Liver (tissue), 9 donors: ENCODE results near the gene HRH1. TPM values are rescaled to one million over a fixed set of nuclear protein-coding genes. Genes with fewer than 3 reads are reported as not detected.

Source experiments
- DNase-seq: peaks from one replicate; pipeline ENCODE4 v3.0.0-alpha.2; 2017; ENCODE audit warnings: low spot score
- H3K27ac ChIP-seq, 2 donors: one replicate each; pipeline ENCODE4 v1.7.0; 2013; ENCODE audit warnings: inconsistent platforms in 2 of 2, low read length in 2 of 2, control low read depth in 1 of 2, low read depth in 1 of 2, mild to moderate bottlenecking in 1 of 2
- H3K27me3 ChIP-seq, 4 donors: one replicate each; pipeline versions ENCODE4 v1.6.1 to v1.7.0; 2013; ENCODE audit warnings: low read length in 3 of 4, inconsistent platforms in 1 of 4, mild to moderate bottlenecking in 1 of 4, moderate library complexity in 1 of 4; ENCODE audit not compliant: control insufficient read depth in 4 of 4, insufficient read depth in 4 of 4
- H3K36me3 ChIP-seq, 4 donors: one replicate each; pipeline versions ENCODE4 v1.6.1 to v1.7.0; 2013; ENCODE audit warnings: low read length in 3 of 4, mild to moderate bottlenecking in 3 of 4, low read depth in 1 of 4, moderate library complexity in 1 of 4; ENCODE audit not compliant: control insufficient read depth in 4 of 4, insufficient read depth in 3 of 4
- H3K4me1 ChIP-seq, 4 donors: one replicate each; pipeline versions ENCODE4 v1.6.1 to v1.7.0; 2013; ENCODE audit warnings: low read length in 3 of 4, mild to moderate bottlenecking in 3 of 4, moderate library complexity in 1 of 4; ENCODE audit not compliant: control insufficient read depth in 4 of 4, insufficient read depth in 4 of 4
- H3K4me3 ChIP-seq, 3 donors: one replicate each; pipeline versions ENCODE4 v1.6.1 to v1.7.0; 2013; ENCODE audit warnings: low read length in 3 of 3, control low read depth in 1 of 3, low read depth in 1 of 3, mild to moderate bottlenecking in 1 of 3
- H3K9ac ChIP-seq, 2 donors: one replicate each; pipeline ENCODE4 v1.7.0; 2013; ENCODE audit warnings: low read length in 2 of 2, mild to moderate bottlenecking in 2 of 2, moderate library complexity in 2 of 2, control low read depth in 1 of 2, low read depth in 1 of 2
- H3K9me3 ChIP-seq, 4 donors: one replicate each; pipeline versions ENCODE4 v1.6.1 to v1.7.0; 2013; ENCODE audit warnings: low read length in 3 of 4; ENCODE audit not compliant: control insufficient read depth in 4 of 4
- EGR1 ChIP-seq, 2 donors: IDR thresholded peaks; 2 replicates each; pipeline ENCODE4 v1.6.1; 2016 to 2018; ENCODE audit warnings: antibody characterized with exemption in 2 of 2, low read depth in 2 of 2
- FOXA1 ChIP-seq: IDR thresholded peaks from 2 replicates; pipeline ENCODE4 v1.6.1; 2016; ENCODE audit warnings: antibody characterized with exemption
- FOXA2 ChIP-seq: IDR thresholded peaks from 2 replicates; pipeline ENCODE4 v1.6.1; 2016; ENCODE audit warnings: antibody characterized with exemption
- GABPA ChIP-seq, 2 donors: IDR thresholded peaks in 1 of 2; conservative IDR thresholded peaks in 1 of 2; 2 replicates each; pipeline ENCODE4 v1.6.1; 2016; ENCODE audit warnings: antibody characterized with exemption in 2 of 2, mild to moderate bottlenecking in 1 of 2, moderate library complexity in 1 of 2
- HNF4A ChIP-seq, 2 donors: conservative IDR thresholded peaks; 2 replicates each; pipeline ENCODE4 v1.6.1; 2016; ENCODE audit warnings: antibody characterized with exemption in 2 of 2, mild to moderate bottlenecking in 2 of 2
- HNF4G ChIP-seq: IDR thresholded peaks from 2 replicates; pipeline ENCODE4 v1.6.1; 2016; ENCODE audit warnings: antibody characterized with exemption
- JUND ChIP-seq, 2 donors: IDR thresholded peaks; 2 replicates each; pipeline ENCODE4 v1.6.1; 2016; ENCODE audit warnings: antibody characterized with exemption in 2 of 2
- NR2F2 ChIP-seq: IDR thresholded peaks from 2 replicates; pipeline ENCODE4 v1.6.1; 2016; ENCODE audit warnings: antibody characterized with exemption
- RAD21 ChIP-seq, 2 donors: IDR thresholded peaks; 2 replicates each; pipeline ENCODE4 v1.6.1; 2016; ENCODE audit warnings: antibody characterized with exemption in 2 of 2, mild to moderate bottlenecking in 2 of 2
- RXRA ChIP-seq, 2 donors: IDR thresholded peaks; 2 replicates each; pipeline ENCODE4 v1.6.1; 2017 to 2018; ENCODE audit warnings: antibody characterized with exemption in 2 of 2, mild to moderate bottlenecking in 1 of 2
- SP1 ChIP-seq: IDR thresholded peaks from 2 replicates; pipeline ENCODE4 v1.6.1; 2018; ENCODE audit warnings: antibody characterized with exemption, mild to moderate bottlenecking
- TAF1 ChIP-seq: conservative IDR thresholded peaks from 2 replicates; pipeline ENCODE4 v1.6.1; 2016; ENCODE audit warnings: antibody characterized with exemption, mild to moderate bottlenecking
- YY1 ChIP-seq: IDR thresholded peaks from 2 replicates; pipeline ENCODE4 v1.6.1; 2016; ENCODE audit warnings: antibody characterized with exemption, mild to moderate bottlenecking
- WGBS: extraction: QIAGEN DNeasy Blood & Tissue Kit; methylation state at CpG from one replicate; pipeline ENCODE4 v1.1.7; 2013; 5-methylcytosine and 5-hydroxymethylcytosine counted together
- polyA plus RNA-seq, 2 donors: library from polyadenylated mRNA; stranded (reverse) in 1 of 2; unstranded in 1 of 2; fragments of 200-250 nt in 1 of 2; fragments of >200 nt in 1 of 2; fragmentation: Nextera tagmentation in 1 of 2; extraction: Ambion mirVana in 1 of 2; gene quantifications; one replicate each; pipeline versions ENCODE4 v1.2.1 to v1.2.3, GENCODE V29; 2013 to 2015
- total RNA-seq, 2 donors: library from RNA; depleted of rRNA; stranded (reverse); fragments of >200 nt; gene quantifications; one replicate each; pipeline ENCODE4 v1.2.3, GENCODE V29; 2014
- TF ChIP-seq, protein P1 (sequence below): IDR thresholded peaks from 2 replicates; pipeline ENCODE4 v1.6.1; 2016; ENCODE audit warnings: antibody characterized with exemption, mild to moderate bottlenecking
- TF ChIP-seq, protein P2 (sequence below): IDR thresholded peaks from 2 replicates; pipeline ENCODE4 v1.6.1; 2016; ENCODE audit warnings: antibody characterized with exemption
- TF ChIP-seq, protein P3 (sequence below): IDR thresholded peaks from 2 replicates; pipeline ENCODE4 v1.6.1; 2016; ENCODE audit warnings: antibody characterized with exemption
- TF ChIP-seq, protein P4 (sequence below): IDR thresholded peaks from 2 replicates; pipeline ENCODE4 v1.6.1; 2016; ENCODE audit warnings: antibody characterized with exemption
- donor health status: healthy.
- donor health status: healthy.
- donor health status: healthy.
- donor health status: healthy.
- donor health status: healthy.

HRH1 gene
- total and polyA plus RNA-seq, 4 donors, result 0.07 to 1.3 (median 0.31) TPM

DNA sequence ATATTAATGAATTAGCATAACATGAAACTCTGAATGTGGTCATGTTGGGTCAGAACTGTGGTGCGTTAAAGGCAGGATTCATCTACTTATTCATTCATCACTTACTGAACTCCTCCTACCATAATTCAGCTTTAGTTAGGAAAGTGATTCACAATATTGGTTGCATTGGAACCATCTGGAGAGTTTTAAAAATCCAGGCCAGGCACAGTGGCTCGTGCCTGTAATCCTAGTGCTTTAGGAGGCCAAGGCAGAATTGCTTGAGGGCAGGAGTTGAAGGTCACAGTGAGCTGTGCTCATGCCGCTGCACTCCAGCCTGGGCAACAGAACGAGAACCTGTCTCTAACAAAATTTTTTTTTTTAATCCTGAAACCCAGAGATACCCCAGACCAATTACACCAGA is 73.7 kb downstream of the HRH1 start:
- Histone ChIP-seq H3K27ac (no peak overlapping the region), H3K4me3 (no peak overlapping the region), H3K9me3 (no peaks in the 10 kb centered on the region), H3K9ac (no peak overlapping the region), H3K27me3 (peaks cover 0 to 2% (median 0%) of the 10 kb centered on the region in 4 donors), H3K4me1 (no peaks in the 10 kb centered on the region), H3K36me3 (no peaks in the 10 kb centered on the region)
- no peak for TF ChIP-seq HNF4G
- TF ChIP-seq, protein P1, sequence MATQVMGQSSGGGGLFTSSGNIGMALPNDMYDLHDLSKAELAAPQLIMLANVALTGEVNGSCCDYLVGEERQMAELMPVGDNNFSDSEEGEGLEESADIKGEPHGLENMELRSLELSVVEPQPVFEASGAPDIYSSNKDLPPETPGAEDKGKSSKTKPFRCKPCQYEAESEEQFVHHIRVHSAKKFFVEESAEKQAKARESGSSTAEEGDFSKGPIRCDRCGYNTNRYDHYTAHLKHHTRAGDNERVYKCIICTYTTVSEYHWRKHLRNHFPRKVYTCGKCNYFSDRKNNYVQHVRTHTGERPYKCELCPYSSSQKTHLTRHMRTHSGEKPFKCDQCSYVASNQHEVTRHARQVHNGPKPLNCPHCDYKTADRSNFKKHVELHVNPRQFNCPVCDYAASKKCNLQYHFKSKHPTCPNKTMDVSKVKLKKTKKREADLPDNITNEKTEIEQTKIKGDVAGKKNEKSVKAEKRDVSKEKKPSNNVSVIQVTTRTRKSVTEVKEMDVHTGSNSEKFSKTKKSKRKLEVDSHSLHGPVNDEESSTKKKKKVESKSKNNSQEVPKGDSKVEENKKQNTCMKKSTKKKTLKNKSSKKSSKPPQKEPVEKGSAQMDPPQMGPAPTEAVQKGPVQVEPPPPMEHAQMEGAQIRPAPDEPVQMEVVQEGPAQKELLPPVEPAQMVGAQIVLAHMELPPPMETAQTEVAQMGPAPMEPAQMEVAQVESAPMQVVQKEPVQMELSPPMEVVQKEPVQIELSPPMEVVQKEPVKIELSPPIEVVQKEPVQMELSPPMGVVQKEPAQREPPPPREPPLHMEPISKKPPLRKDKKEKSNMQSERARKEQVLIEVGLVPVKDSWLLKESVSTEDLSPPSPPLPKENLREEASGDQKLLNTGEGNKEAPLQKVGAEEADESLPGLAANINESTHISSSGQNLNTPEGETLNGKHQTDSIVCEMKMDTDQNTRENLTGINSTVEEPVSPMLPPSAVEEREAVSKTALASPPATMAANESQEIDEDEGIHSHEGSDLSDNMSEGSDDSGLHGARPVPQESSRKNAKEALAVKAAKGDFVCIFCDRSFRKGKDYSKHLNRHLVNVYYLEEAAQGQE, result no peak
- TF ChIP-seq TAF1, result no peak
- no peak for TF ChIP-seq SP1
- TF ChIP-seq FOXA2, result no peak
- TF ChIP-seq, protein P2, sequence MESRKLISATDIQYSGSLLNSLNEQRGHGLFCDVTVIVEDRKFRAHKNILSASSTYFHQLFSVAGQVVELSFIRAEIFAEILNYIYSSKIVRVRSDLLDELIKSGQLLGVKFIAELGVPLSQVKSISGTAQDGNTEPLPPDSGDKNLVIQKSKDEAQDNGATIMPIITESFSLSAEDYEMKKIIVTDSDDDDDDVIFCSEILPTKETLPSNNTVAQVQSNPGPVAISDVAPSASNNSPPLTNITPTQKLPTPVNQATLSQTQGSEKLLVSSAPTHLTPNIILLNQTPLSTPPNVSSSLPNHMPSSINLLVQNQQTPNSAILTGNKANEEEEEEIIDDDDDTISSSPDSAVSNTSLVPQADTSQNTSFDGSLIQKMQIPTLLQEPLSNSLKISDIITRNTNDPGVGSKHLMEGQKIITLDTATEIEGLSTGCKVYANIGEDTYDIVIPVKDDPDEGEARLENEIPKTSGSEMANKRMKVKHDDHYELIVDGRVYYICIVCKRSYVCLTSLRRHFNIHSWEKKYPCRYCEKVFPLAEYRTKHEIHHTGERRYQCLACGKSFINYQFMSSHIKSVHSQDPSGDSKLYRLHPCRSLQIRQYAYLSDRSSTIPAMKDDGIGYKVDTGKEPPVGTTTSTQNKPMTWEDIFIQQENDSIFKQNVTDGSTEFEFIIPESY, result no peak
- TF ChIP-seq HNF4A (conservative IDR thresholded peaks at IDR 0.05), result no peak
- TF ChIP-seq EGR1 (IDR thresholded peaks at IDR 0.05; ENCODE audit: low read depth in 2 of 2), result no peak
- no peak for TF ChIP-seq RXRA (IDR thresholded peaks at IDR 0.05)
- TF ChIP-seq YY1, result no peak
- no peak for TF ChIP-seq GABPA (IDR thresholded peaks at IDR 0.05 in 1 of 2, conservative IDR thresholded peaks at IDR 0.05 in 1 of 2)
- TF ChIP-seq RAD21 (IDR thresholded peaks at IDR 0.05), result no peak
- TF ChIP-seq, protein P3, sequence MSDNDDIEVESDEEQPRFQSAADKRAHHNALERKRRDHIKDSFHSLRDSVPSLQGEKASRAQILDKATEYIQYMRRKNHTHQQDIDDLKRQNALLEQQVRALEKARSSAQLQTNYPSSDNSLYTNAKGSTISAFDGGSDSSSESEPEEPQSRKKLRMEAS, result no peak
- TF ChIP-seq, protein P4, sequence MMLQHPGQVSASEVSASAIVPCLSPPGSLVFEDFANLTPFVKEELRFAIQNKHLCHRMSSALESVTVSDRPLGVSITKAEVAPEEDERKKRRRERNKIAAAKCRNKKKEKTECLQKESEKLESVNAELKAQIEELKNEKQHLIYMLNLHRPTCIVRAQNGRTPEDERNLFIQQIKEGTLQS, result no peak
- no peak for DNase-seq
- 81% methylated on average over 4 of the region's 4 CpGs for WGBS

DNA sequence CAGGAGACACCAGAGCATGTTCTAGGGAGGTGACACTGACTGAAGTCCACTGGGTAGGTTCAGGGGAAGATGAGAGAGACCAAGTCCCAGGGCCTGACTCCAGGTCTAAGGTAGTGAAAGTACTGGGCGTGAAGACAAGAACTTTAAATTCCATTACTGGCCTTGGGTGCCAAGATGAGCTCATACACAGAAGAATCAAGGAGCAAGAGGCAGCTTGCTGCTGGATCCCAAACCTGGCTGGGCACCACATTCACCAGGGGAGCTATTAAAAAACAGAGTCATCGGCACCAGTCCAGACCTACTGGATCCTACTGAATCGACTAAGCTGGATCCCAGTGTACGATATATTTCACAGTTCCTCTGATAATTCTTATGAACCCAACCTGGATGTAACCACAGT is 75.8 kb downstream of the HRH1 start:
- Histone ChIP-seq H3K4me1 (no peaks in the 10 kb centered on the region), H3K4me3 (no peak overlapping the region), H3K36me3 (no peaks in the 10 kb centered on the region), H3K27ac (no peak overlapping the region), H3K9me3 (no peaks in the 10 kb centered on the region), H3K27me3 (peaks cover 0 to 2% (median 0%) of the 10 kb centered on the region in 4 donors), H3K9ac (no peak overlapping the region)
- WGBS, result 94% methylated on average over 4 of the region's 4 CpGs
- DNase-seq, result no peak
- TF ChIP-seq, protein P3, result no peak
- TF ChIP-seq, protein P2, result no peak
- TF ChIP-seq RAD21 (IDR thresholded peaks at IDR 0.05) (no peak), SP1 (no peak), RXRA (IDR thresholded peaks at IDR 0.05) (no peak), FOXA1 (no peak), EGR1 (IDR thresholded peaks at IDR 0.05; ENCODE audit: low read depth in 2 of 2) (no peak), YY1 (no peak), FOXA2 (no peak), TAF1 (no peak), HNF4G (no peak), JUND (IDR thresholded peaks at IDR 0.05) (no peak), NR2F2 (no peak)
- TF ChIP-seq, protein P4, result no peak
- TF ChIP-seq, protein P1, result no peak
